Measurements from ENCODE around the gene DNAJB1.
A peak's percentile ranks its signal among the peaks of the same experiment; 100 is the strongest.

The DNAJB1 gene

DNA sequence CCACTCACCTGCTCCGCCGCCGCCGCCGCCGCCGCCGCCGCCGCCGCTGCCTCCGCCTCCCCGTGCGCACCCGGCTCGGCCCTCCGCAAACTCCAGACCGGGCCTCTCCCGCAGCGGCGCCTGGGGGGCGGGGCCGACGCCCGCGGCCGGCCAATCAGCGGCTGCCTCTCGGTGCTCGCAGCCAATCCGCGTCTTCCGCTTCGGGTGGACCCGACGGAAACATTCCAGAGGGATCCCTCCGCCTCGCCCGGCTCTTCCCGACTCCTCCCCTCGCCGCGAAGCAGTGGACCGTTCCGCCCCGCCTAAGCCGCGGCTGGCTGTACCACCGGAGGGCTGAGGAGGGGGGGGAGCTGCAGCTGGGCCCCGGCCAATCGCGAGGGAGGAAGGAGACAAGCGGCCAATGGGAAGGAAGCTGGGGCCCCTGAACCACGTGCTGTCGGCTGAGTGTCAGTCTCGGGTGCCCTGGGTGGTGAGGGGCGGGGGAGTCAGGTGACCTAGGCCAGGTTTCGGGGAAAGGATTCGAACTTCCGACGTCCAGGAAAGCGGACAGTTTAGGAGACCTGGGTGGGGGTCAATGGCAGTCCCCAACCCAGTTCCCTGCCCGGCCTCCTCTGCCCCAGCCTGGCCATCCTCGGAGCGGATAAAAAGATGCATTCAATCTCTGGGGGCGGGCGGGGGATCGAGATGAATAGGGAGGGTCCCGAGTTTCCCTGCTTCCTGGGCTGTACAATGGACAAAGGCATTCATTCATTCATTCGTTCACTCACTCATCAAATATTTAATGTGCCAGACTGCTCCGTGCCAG is 22.0 kb downstream of the DNAJB1 start, which contains the start of gene GIPC1:
GIPC1 (minus strand) TSS at position 99 of the 805 bp plus-strand sequence. CDS start 13,151 bp downstream, outside the sequence.
- peak; percentile 46 to 99 (median 97) for DNase-seq

DNA sequence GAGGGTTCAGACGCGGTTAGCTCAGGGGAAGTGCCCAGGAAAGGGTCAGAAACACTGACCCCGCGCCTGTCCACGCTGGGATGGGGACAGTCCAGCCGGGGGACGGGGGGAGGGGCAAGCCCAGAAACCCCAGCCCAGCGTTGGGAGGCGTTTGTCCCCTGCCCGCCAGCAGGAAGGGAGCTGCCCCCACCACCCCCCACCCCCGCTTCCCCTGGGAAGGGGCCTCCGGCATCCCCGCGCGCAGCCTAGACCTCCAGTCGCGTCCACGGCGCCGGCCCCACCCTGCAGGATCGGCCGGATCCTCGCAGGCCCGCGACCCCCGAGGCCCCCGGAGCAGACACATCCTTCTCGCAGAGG is 22.5 kb downstream of the DNAJB1 start:
- no peak for DNase-seq

DNA sequence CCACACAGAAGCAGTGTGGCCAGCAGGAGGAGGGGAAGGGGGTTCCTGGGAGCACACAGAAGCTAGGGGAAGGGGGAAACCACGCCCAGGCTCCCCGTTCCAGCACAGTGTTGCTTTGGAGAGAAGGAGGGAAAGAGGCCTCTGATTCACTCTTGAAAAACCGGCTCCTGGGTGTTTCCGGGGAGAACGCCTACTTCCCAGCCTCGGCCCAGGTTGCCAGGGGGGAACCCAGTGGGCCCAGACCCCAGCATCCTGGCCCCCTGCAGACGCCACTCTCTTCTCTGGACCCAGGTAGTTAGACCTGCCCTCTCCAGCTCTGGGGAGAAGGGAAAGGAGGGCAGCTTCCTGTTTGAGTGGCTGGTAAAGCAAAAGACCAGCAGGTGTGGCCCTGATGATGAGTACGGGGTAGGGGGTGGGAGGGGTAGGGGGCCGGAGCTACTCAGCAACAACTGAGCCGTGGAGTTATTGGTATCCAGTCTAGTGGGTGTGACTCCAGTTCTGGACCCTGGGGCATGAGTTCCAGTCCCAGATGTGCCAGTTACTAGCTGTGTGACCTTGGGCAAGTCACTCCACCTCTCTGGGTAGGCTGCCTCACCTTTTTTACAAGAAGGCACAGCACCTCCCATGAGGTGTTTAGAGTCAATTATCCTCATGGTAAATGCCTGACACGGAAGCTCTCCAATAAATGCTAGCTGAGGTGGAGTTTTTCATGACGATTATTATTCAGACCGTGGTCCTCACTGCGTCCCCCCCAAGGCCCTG is 23.1 kb downstream of the DNAJB1 start:
- DNase-seq: no peak

DNA sequence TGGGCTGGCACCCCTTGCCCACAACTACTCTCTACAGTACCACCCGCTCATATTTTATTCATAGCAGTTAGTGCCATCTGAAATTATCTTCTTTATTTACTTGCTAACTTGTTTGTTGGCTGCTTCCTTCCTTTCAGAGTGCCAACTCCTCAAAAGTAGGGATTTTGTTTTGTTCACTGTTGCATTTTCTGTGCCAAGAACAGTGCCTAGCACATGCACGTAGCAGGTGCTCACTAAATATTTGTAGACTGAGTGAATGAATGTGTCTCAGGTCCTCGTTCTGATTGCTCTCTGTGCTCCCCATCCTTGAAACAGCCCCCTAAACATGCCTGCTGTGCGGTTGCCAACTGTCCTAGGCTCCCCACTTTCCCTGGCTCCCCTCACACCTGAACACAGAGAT is 23.8 kb downstream of the DNAJB1 start:
- no peak for DNase-seq

DNA sequence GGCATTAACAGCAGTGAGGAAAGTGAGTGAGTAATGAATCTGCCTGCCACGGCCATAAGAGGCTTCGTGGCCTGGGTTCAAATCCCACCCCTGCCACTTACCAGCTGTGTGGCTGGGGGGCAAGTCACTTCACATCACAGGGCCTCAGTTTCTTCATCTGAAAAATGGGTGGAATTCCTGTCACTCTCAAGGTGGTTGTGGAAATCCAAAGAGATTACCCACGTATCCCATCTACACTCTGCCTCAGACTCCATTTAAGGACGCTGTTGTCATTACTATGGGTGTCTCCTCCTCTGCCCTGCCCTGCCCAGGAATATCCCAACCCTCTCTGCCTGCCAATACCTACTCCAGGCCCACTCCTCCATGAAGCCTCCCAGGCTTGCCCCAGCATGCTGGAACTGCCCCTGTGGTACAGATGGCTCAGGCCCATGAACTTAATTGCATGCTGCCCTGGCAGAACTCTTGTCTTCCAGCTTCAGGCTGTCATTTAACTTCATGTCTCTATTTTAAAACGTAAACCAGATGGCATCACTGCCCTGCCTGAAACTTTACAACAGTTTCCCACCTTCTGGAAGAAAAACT is 25.4 kb downstream of the DNAJB1 start:
- DNase-seq: no peak

DNA sequence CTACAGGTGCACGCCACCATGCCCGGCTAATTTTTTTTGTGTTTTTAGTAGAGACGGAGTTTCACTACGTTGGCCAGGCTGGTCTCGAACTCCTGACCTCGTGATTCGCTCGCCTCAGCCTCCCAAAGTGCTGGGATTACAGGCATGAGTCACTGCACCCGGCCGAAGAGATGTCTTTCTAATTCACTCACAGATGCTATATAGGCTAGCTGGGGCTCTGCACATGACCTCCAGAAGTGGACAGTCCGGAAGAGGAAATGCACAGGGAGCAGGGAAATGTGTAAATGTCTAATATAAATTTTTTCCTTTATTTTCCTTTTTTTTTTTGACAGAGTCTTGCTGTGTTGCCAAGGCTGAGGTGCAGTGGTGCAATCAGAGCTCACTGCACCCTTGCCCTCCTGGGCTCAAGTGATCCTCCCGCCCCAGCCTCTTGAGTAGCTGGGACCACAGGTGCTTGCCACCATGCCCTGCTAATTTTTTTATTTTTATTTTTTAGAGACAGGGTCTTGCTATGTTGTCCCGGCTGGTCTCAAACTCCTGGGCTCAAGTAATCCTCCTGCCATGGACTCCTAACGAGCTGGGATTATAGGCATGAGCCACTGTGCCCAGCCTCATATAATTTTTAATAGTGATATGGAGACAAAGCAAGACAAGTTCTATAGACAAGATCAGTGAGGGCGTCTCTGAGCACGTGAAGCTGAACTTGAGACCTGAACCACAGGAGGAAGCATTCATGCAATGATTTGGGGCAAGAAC is 30.6 kb downstream of the DNAJB1 start:
- no peak for DNase-seq

DNA sequence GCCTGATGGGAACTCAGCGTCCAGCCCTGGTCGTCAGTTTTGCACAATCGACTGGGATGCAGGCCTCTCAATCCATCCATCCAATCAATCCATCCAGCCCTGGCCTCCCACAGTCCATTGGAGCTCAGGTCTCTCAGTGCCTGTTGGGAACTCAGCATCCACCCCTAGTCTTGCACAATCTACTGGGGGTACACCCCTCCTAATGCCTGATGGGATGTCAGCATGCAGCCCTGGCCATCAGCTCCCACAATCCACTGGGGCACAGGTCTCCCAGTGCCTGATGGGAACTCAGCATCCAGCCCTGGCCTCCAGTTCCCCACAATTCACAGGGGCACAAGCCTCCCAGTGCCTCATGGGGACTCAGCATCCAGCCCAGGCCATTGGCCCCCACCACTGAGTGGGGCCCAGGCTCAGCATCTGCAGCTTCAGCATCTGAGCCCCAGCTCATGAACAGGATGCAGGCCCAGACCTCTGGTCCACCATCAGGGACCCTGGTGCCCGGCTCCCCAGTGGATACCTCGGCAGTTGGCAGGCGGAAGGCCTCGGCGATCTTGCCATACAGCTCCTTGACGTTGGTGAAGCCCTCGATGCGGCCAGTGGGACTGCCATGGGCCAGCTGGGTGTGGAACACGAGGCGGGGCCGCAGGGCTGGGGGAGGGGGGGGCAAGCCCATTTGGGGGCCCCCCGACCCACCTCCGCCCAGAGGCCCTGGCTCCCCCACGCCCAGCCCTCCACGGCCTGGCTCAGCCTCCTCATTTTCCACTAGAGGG is 35.8 kb downstream of the DNAJB1 start:
- no peak for DNase-seq

DNA sequence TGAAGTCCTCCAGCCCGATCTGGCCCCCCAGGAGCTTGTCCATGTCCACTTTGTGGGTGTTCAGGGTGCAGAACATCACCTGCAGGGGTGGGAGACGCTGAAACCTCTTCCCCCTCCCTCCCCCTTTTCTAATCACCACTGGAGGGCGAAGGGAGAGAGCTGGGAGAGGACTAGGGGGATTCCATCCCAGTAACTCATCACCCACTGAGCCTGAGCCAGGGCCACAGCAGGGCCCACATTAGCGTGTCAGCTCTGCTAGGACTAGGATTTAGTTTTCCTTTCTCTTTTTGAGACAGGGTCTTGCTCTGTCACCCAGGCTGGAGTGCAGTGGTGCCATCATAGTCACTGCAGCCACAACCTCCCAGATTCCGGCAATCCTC is 37.5 kb downstream of the DNAJB1 start:
- no peak for DNase-seq

DNA sequence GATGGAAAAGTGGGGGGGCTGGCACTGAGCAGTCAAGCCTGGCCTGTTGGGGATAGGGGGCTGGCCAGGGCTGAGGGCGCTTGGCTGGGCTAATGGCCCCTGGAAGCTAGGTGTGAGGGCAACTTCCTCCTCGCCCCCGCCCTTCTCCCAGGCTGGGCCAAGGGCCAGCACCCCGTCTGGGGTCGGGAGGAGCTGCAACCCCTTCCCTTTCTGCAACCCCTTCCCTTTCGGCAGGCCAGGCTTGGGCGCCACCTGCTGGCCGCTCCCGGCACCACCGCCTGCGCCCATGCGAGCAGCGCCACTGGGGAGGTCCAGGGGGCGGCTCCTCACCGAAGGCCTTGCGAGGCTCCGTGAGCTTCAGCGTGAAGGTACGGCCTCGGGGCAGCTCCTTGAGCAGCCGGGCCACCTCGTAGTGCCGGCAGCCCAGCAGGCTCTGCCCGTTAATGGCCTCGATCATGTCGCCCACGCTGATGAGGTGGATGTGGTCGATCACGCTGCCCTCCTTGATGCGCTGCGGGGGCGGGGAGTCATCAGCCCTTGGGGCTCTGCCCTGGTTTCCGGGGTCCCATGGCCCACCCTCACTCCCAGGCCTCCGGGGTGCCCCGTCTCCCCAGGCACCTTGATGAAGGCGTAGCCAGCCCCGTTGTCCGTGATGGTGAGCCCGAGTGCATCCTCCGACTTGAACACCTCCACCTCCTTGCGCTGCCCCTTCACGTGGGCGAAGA is 38.1 kb downstream of the DNAJB1 start:
- DNase-seq: peak in 2 of 14 donors; percentile 12 to 26

DNA sequence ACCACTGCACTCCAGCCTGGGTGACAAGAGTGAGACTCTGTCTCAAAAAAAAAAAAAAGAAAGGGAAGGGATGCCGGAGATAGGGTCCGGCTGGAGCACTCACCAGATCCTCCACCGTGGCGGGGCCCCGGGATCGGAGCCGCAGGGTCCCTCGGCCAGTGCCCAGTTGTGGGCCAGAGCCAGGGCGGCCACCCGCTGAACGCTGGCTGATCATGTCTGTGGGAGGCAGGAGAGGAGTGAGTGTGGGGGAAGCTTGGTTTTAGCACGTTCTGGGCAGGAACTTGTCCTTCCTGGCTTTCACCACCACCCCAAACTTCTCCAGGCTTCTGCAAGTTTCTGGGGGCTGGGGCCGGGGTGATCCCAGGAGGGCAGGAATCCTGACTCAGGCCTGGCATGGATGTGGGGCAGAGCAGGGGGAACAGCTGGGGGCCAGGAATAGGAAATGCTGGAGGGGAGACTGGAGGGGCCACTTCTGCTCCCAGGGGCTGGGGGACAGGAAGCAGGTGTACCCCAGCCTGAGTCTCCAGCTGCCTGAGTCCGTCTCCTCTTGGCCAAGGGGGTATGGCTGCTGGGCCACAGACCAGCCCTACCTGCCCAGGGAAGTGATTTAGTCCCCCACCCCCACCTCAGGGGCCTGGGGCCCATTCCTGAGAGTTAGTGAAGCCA is 38.8 kb downstream of the DNAJB1 start:
- DNase-seq: no peak

DNA sequence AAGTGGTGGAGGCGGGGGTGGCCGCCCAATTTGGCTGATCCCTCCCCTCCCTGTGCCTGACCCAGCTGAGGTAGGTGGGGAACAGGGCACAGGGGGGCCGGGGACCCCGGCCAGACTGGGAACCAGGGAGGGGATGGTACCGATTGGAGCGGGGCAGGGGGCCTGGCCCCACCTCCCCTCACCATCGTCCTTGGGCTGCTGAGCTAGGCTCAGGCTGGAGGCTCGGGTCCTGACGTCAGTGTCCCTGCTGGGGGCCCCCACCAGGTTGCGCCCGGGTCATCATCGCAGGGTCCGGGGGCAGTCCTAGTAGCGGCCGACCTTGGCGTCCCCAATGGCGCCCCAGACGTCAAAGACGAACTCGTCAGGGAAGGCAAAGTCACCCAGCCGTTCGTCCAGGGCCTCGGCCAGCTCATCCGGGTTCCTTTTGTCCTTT is 40.1 kb downstream of the DNAJB1 start:
- DNase-seq: no peak

DNA sequence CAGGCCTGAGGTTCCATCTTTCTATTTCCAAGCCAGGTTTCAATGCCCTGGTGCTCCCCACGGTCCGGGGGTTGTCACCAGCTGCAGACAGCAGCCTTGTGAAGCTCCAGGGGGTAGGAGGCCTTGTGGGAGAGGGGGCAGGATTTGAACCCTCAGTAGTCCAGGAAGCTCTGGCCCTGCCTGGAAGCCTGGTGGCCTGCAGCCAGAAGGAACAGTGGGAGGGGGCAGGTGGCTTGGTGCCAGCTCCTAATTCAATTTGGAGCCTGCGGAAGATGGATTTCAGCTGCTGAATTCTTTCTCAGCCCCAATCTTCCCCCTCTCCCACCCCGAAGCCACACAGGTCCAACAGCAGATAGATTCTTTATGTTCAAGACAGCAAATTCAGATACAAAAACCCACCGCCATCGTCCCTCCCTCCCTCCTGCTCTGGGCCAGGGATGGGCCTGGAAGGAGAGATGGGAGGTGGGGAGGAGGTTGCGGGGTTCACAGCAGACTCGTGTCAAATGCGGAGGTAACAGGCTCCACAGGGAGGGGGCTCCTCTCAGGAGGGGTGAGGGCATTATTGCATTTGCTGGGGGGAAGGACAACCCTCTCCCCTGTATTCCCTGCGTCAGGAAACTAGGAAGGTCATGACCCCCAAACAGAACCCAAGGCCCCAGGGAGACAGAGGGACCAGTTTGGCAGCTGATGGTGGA is 40.6 kb downstream of the DNAJB1 start:
- DNase-seq: no peak

DNA sequence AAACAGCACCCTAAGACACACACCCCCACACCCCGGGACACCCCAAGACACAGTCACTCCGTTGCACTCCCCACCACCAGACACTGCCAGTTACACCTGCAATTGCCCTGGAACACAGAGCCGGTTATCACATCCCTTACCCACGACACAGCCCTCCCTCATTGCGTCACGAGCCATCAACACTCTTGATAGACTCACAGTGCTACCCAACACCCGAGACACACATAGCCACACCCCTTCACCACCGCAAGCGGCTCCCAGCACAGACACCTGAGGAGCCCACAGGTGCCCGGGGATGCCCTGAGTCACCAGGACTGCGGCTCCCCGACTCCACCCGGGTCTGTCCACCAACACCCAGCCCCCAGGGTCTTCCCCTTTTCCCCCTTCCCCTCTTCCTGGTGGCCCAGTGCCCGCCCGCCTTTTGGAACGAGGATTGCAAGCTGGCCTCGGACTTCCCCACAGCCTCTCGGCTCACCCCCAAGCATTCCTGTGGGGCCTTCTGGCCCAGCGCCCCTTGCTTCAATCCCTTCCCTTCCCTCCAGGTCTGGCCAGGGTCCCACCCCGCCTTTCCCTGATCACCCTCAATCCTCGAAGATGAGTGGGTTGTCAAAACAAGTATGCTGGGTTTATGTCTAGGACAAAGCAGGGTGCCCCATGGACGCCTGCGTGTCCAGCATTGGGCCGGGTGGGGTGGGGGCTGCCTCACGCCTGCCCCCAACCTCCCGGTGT is 41.4 kb downstream of the DNAJB1 start:
- DNase-seq: no peak

DNA sequence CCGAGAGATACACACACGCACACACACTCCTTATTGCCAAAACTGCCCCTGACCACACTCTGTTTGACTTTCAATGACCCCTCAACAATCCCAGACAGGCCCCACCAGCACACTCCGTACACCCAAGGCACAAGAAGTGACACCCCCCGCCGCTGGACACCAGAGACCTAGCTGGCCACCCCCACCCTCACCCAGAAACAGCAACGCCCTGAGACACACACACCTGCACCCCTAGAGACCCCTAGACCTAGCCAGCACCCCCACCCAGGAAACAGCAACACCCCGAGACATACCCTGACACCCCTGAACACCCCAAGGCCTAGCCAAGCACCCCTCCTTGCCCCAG is 41.9 kb downstream of the DNAJB1 start:
- no peak for DNase-seq

DNA sequence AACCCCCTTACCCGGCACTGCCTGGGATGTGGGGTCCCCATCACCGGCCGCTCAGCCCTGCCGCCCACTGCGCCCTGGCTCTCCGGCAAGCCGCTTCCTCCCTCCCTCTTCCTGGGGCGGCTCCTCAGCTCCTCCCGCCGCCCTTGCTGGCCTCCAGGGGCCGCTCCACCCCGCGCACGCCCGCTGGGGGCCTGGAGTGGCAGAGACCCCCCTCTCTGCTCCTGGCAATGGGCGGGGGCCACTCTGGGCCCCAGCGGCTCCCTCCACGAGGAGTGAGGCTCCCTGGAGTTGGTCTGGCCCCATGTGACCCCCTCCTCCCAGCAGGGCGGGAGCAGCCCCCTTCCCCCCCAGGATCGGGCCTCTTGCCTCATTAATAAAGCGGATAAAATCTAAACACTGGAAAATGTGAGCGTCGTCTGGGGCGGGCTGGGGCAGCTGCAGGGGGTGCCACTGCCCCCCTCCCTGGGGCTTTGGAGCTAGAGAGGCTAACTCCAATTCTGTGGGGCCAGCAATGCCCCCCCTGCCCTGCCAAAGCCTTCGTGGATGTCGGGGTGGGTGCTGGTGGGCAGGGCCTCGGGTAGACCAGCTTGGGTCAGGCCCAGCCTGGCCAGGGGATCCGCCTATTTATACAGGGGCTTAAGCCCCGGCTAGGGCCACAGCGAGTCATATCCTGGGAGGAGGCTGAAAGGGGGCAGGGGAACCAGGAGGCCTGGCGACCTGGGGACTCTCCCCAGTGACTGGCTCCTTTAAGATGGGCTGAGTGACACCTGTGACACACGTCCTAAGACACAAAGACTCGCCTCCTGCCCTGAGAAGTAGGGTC is 42.7 kb downstream of the DNAJB1 start, which contains the start of gene PTGER1:
PTGER1 (minus strand) TSS at position 104 of the 823 bp plus-strand sequence. CDS start 1,034 bp downstream, outside the sequence.
- no peak for DNase-seq

DNA sequence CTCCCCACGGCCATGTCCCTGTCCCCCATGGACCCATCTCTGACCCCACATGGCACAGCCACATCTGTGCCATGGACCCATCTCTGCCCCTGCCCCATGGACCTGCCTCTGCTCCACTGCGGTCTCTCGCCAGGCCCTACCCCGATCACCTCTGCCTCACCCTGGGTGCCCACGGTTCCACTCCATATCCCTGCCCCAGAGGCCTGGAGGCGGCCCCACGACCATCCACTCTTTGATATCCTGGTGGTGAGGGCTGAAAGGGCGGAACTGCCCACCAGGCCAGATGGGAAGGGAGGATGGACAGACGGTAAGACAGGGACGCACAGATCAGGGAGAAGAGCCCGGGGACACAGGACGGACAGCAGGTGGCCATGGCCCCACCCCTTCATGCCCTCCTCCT is 43.4 kb downstream of the DNAJB1 start:
- no peak for DNase-seq

DNA sequence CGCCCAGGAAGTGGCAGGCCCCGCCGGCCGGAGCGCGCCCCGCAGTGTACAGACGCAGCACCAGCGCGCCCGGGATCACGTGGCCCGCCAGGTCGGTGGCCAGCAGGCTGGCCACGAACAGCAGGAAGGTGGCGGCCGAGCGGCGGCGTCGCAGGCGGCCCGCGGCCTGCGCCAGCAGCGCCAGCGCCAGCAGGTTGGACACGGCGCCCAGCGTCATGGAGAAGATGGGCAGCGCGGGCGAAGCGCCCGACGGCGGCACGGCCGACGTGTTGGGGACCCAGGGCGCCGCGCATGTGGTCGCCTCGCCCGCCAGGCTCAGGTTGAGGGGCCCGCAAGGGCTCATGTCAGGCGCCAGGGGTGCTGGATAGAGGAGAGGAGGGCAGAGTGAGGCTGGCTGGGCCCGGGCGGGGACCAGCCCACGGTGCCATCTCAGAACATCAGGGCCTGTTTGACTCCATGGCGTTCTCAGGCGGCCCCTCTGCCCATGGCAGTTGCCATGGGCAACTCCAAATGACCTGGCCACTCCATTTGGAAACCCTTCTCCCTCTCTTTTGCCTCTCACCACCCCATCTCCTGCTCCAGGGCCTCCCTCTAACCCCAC is 44.1 kb downstream of the DNAJB1 start:
- peak in 2 of 14 donors; percentile 18 to 23 for DNase-seq

Data from C1 segment of cervical spinal cord (tissue), 14 donors.